IPS-18a (cell line): ENCODE results near the gene SAPCD2.

Experiments used
- H3K27ac ChIP-seq: one replicate; pipeline ENCODE4 v1.5.1; 2013; ENCODE audit warnings: low read length
- H3K27me3 ChIP-seq: one replicate; pipeline ENCODE4 v1.6.1; 2013; ENCODE audit warnings: mild to moderate bottlenecking, low read length; ENCODE audit not compliant: control insufficient read depth, insufficient read depth
- H3K36me3 ChIP-seq: one replicate; pipeline ENCODE4 v1.6.1; 2013; ENCODE audit warnings: low read depth, low read length; ENCODE audit not compliant: control insufficient read depth
- H3K4me1 ChIP-seq: one replicate; pipeline ENCODE4 v1.6.1; 2013; ENCODE audit warnings: low read depth, low read length; ENCODE audit not compliant: control insufficient read depth
- H3K4me3 ChIP-seq: one replicate; pipeline ENCODE4 v1.5.1; 2013; ENCODE audit warnings: low read length
- H3K9ac ChIP-seq: one replicate; pipeline ENCODE4 v1.6.1; 2013; ENCODE audit warnings: mild to moderate bottlenecking, low read length, moderate library complexity
- H3K9me3 ChIP-seq: one replicate; pipeline ENCODE4 v1.6.1; 2013; ENCODE audit warnings: low read depth, low read length; ENCODE audit not compliant: control insufficient read depth

The SAPCD2 gene

DNA sequence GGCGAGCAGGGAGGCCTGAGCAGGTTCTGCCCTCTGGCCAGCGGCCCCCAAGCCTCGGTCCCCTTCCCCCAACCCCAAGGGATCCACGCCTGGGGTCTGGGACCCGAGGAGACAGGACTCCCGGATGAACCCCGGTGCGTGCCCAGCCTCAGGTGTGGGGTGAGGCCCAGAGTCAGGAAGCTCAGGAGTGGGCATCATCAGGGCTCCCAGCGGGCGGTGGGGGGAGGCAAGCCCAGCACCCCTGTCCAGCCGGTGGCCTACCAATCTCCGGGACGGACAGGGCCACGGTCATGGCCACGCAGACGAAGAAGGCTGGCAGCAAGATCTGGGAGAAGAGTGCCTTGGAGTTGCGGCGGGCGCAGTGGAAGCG, 56.8 kb downstream of the SAPCD2 start:
- H3K36me3 ChIP-seq, result no peaks in the 10 kb centered on the region
- no peaks in the 10 kb centered on the region for H3K27me3 ChIP-seq
- H3K27ac ChIP-seq, result no peak overlapping the region
- no peaks in the 10 kb centered on the region for H3K4me1 ChIP-seq
- no peaks in the 10 kb centered on the region for H3K9me3 ChIP-seq
- H3K9ac ChIP-seq, result no peak overlapping the region
- no peak overlapping the region for H3K4me3 ChIP-seq

DNA sequence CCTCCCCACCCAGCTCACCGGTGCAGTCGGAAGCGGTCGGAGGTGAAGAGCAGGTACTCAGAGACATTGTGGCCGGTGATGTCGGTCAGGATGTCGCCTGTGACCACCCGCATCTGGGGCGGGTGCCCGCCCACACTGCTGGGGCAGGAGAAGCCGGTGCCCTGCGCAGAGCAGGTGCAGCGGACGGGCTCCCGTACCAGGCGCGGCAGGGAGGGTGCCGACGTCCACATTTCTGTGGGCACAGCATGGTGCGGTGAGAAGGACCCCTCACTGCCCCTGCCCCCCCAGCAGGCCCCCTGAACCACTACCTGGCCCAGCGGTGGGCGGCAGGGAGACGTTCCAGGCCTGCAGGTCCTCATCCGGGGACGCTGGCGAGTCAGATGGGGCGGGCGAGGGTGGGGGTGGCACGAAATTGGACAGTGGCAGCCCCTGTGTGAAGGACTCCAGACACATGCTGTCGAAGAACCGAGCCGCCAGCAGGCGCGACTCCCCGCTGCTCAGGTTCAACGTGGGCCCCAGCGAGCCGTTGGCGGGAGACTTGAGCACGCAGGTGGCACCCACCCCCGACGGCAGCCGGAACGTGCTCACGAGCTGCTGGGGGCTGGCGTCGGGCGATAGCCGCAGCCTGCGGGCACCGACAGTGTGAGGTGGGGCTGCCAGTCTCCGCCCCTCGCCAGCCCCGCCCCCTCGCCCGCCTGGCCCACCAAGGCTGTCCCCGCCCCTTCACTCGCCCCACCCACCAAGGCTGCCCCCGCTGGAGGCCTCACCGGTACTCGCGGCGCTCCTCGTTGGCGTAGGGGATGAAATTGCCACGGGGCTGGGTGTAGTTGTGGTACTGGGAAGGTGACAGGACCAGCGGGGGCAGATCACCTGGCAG, 57.4 kb downstream of the SAPCD2 start:
- Histone ChIP-seq H3K4me3 (no peak overlapping the region), H3K36me3 (no peaks in the 10 kb centered on the region), H3K9ac (no peak overlapping the region), H3K9me3 (no peaks in the 10 kb centered on the region), H3K27ac (no peak overlapping the region), H3K4me1 (no peaks in the 10 kb centered on the region), H3K27me3 (no peaks in the 10 kb centered on the region)
